Natural killer cell (primary cell): ENCODE results near the gene RFX2. TPM values are rescaled to one million over a fixed set of nuclear protein-coding genes. Genes with fewer than 3 reads are reported as not detected.

Source experiments
- ATAC-seq, 3 donors: fragments of 150-1000 bp in 2 of 3; fragments of 200-7000 bp in 1 of 3; cut with Tn5 transposase; 1 replicate in 1 of 3; 2 replicates in 2 of 3; pipeline ENCODE4 v1.10.0; 2021; ENCODE audit warnings: mild to moderate bottlenecking in 2 of 3, moderate library complexity in 2 of 3
- DNase-seq, 2 donors: peaks; one replicate each; pipeline versions ENCODE4 v3.0.0 to v3.0.0-alpha.2; 2013 to 2021; ENCODE audit warnings: mixed read lengths in 1 of 2
- H3K27ac ChIP-seq: one replicate; pipeline ENCODE4 v1.5.1; 2013; ENCODE audit warnings: mild to moderate bottlenecking, low read length
- H3K27me3 ChIP-seq: one replicate; pipeline ENCODE4 v1.6.1; 2013; ENCODE audit warnings: low read length; ENCODE audit not compliant: control insufficient read depth, insufficient read depth
- H3K36me3 ChIP-seq: one replicate; pipeline ENCODE4 v1.6.1; 2013; ENCODE audit warnings: low read length; ENCODE audit not compliant: control insufficient read depth, insufficient read depth
- H3K4me1 ChIP-seq: one replicate; pipeline ENCODE4 v1.6.1; 2013; ENCODE audit warnings: low read length; ENCODE audit not compliant: control insufficient read depth, insufficient read depth
- H3K4me3 ChIP-seq: one replicate; pipeline ENCODE4 v1.5.1; 2013; ENCODE audit warnings: low read length
- H3K9me3 ChIP-seq: one replicate; pipeline ENCODE4 v1.6.1; 2013; ENCODE audit warnings: low read length; ENCODE audit not compliant: control insufficient read depth, insufficient read depth
- H3K27ac Mint-ChIP-seq, 2 donors: one replicate each; pipeline ENCODE4 v1.8.0; 2022; ENCODE audit warnings: mild to moderate bottlenecking in 2 of 2, mixed read lengths in 2 of 2, moderate library complexity in 1 of 2
- H3K27me3 Mint-ChIP-seq, 2 donors: one replicate each; pipeline ENCODE4 v1.8.0; 2022; ENCODE audit warnings: low read depth in 2 of 2, mixed read lengths in 2 of 2
- H3K36me3 Mint-ChIP-seq: one replicate; pipeline ENCODE4 v1.8.0; 2022; ENCODE audit warnings: mixed read lengths
- H3K4me1 Mint-ChIP-seq, 2 donors: one replicate each; pipeline ENCODE4 v1.8.0; 2022; ENCODE audit warnings: mixed read lengths in 2 of 2
- H3K4me3 Mint-ChIP-seq: one replicate; pipeline ENCODE4 v1.8.0; 2022; ENCODE audit warnings: mild to moderate bottlenecking, moderate library complexity, mixed read lengths
- H3K9me3 Mint-ChIP-seq, 2 donors: one replicate each; pipeline ENCODE4 v1.8.0; 2022; ENCODE audit warnings: mixed read lengths in 2 of 2
- WGBS: methylation state at CpG from one replicate; pipeline ENCODE4 v1.1.7; 2013; ENCODE audit warnings: missing lambda C conversion rate; ENCODE audit not compliant: insufficient coverage; 5-methylcytosine and 5-hydroxymethylcytosine counted together
- intact Hi-C: fragments of 100-400 bp; cut with micrococcal nuclease; formaldehyde crosslinking; loops from one replicate; pipeline ENCODE4 v1.14.2; 2022
- total RNA-seq, 4 donors: library from RNA; stranded (reverse); fragments of 120-200 nt in 1 of 4; gene quantifications; one replicate each; pipeline versions ENCODE4 v1.2.3 to v1.2.4, GENCODE V29; 2013 to 2022
- TF ChIP-seq, protein P1 (sequence below): fragments of 200-600 bp; IDR thresholded peaks from one replicate; pipeline ENCODE4 v1.8.0; 2022; ENCODE audit warnings: antibody characterized with exemption

RFX2 gene
- total RNA-seq, 3 donors from 2014 or later (not counting 1 experiment from before 2014, with no cell fraction given) = 2.4 to 4.6 (median 4.1) TPM

DNA sequence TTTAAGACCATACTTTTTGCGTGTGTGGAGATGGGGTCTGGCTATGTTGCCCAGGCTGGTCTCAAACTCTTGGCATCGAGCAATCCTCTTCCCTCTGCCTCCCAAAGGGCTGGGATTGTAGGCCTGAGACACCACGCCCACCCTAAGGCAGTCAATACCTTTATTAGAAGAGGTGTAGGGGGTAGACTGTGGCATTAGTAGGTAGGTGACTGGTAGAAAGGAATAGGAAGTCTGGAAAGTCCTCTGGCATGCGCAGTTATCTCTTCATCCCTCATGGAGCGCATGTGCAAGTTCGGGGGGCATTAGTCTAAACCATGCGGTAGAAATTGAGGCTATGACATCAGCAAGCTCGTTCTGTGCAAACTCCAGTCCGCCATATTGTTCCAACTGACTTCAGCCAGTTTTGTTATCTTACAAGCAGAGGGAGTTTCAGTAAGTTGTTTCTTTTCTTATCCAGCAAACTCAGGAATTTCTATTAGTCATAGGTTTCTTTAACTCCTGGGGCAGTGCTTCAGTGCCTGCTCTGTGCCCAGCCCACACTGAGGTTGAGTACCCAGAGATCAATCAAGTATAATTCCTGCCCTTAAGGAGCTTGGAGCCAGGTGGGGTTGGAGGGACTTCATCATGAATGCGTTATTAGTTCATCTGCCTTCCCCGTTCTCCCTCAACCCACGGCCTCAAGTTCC, 125.1 kb downstream of the RFX2 start:
- Mint-ChIP-seq H3K36me3 (no peaks in the 10 kb centered on the region), H3K4me1 (peaks cover 11 to 15% of the 10 kb centered on the region in 2 donors), H3K4me3 (no peak overlapping the region), H3K27ac (no peak overlapping the region), H3K27me3 (peaks cover 0 to 7% of the 10 kb centered on the region in 2 donors), H3K9me3 (no peaks in the 10 kb centered on the region)
- Histone ChIP-seq H3K4me1 (peaks cover 6% of the 10 kb centered on the region), H3K27me3 (no peaks in the 10 kb centered on the region), H3K36me3 (no peaks in the 10 kb centered on the region), H3K9me3 (no peaks in the 10 kb centered on the region), H3K4me3 (no peak overlapping the region), H3K27ac (no peak overlapping the region)
- TF ChIP-seq, protein P1, sequence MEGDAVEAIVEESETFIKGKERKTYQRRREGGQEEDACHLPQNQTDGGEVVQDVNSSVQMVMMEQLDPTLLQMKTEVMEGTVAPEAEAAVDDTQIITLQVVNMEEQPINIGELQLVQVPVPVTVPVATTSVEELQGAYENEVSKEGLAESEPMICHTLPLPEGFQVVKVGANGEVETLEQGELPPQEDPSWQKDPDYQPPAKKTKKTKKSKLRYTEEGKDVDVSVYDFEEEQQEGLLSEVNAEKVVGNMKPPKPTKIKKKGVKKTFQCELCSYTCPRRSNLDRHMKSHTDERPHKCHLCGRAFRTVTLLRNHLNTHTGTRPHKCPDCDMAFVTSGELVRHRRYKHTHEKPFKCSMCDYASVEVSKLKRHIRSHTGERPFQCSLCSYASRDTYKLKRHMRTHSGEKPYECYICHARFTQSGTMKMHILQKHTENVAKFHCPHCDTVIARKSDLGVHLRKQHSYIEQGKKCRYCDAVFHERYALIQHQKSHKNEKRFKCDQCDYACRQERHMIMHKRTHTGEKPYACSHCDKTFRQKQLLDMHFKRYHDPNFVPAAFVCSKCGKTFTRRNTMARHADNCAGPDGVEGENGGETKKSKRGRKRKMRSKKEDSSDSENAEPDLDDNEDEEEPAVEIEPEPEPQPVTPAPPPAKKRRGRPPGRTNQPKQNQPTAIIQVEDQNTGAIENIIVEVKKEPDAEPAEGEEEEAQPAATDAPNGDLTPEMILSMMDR = no peak
- WGBS = 95% methylated on average over 11 of the region's 12 CpGs
- intact Hi-C loops = loop anchor here (10.0 kb wide), 1 partner anchor 140 kb away; no protein-coding TSS in a partner anchor
- ATAC-seq (no peak), DNase-seq (no peak)

DNA sequence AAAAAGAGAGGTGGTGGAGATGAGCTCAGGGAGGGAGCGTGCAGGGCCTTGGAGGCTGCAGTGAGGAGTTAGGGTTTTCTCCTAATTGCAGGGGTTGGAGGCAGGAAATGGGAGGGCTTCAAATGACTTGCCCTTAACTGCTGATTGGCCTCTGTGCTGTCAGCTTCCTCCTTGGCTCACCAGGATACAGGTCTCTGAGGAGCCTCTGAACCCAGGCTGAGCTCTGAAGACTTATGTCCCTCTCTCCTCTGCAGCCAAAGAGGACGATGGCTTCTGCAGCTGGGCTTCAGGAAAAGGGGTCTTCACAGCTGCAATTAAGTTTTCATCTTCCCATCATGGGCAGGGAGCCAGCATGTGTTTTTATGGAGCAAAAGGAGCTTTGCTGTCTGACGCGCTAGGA, 125.7 kb downstream of the RFX2 start:
- no peaks in the 10 kb centered on the region for H3K36me3 Mint-ChIP-seq
- no peaks in the 10 kb centered on the region for H3K9me3 Mint-ChIP-seq
- H3K36me3 ChIP-seq = no peaks in the 10 kb centered on the region
- no peak for ATAC-seq
- intact Hi-C loops = loop anchor here (10.0 kb wide), 1 partner anchor 140 kb away; no protein-coding TSS in a partner anchor
- H3K27me3 ChIP-seq = no peaks in the 10 kb centered on the region
- TF ChIP-seq, protein P1 = no peak
- H3K27ac Mint-ChIP-seq = no peak overlapping the region
- peaks cover 0 to 4% of the 10 kb centered on the region in 2 donors for H3K27me3 Mint-ChIP-seq
- DNase-seq = no peak
- H3K4me1 ChIP-seq = peaks cover 6% of the 10 kb centered on the region
- H3K4me1 Mint-ChIP-seq = peaks cover 15 to 17% of the 10 kb centered on the region in 2 donors
- no peak overlapping the region for H3K4me3 Mint-ChIP-seq
- H3K4me3 ChIP-seq = no peak overlapping the region
- 67% methylated on average over 4 of the region's 4 CpGs for WGBS
- H3K27ac ChIP-seq = no peak overlapping the region
- no peaks in the 10 kb centered on the region for H3K9me3 ChIP-seq

DNA sequence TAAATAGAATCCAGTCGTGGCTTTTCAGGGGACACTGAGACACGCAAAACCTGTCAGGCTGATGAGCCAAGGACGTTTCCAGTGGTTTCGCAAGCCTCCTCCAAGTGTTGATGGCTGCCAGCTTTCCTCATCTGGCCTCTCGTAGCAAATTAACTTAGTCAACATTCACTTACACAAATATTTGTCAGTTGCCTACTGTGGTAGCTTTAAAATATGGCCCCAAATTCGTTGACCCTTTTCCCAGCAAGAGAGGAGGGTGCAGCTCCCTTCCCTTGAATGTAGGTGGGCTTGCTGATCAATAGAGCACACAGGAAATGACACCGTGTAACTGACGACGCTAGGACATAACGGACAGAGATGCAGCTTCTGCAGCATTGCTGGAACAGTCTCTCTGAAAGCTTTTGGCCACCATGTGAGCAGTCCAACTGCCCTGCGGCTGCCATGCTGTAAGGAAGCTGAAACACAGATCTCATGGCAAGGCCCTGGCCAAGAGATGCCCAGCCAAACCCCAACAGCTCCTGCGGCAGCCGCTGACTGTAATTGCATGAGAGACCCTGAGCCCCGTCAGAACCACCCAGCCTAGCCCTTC, 126.8 kb downstream of the RFX2 start:
- H3K4me3 Mint-ChIP-seq = no peak overlapping the region
- peaks cover 20 to 23% of the 10 kb centered on the region in 2 donors for H3K4me1 Mint-ChIP-seq
- H3K27me3 ChIP-seq = no peaks in the 10 kb centered on the region
- peaks cover 14% of the 10 kb centered on the region for H3K4me1 ChIP-seq
- TF ChIP-seq, protein P1 = no peak
- 66% methylated on average over 14 of the region's 14 CpGs for WGBS
- H3K27ac Mint-ChIP-seq = no peak overlapping the region
- H3K36me3 Mint-ChIP-seq = no peaks in the 10 kb centered on the region
- H3K27ac ChIP-seq = no peak overlapping the region
- no peaks in the 10 kb centered on the region for H3K27me3 Mint-ChIP-seq
- H3K9me3 ChIP-seq = no peaks in the 10 kb centered on the region
- intact Hi-C loops = loop anchor here (10.0 kb wide), 1 partner anchor 141 kb away; no protein-coding TSS in a partner anchor
- ATAC-seq (no peak), DNase-seq (no peak)
- H3K9me3 Mint-ChIP-seq = no peaks in the 10 kb centered on the region
- no peak overlapping the region for H3K4me3 ChIP-seq
- H3K36me3 ChIP-seq = no peaks in the 10 kb centered on the region
